ENCODE results near the gene ITPA.
"Not testable (repeated sequence)": the region's sequence is repeated elsewhere in the genome, so short reads cannot be mapped to it uniquely, and the experiment has no call there.

Gene ITPA

GRCh38 chr20:3203315-3204123 lies 5.8 kb upstream of the ITPA start:
- DNase-seq = peak; percentile 28

- DNase-seq = peak; percentile 91
These were observed 5.0 kb upstream of the ITPA start, which contains the start of gene DDRGK1 for GRCh38 chr20:3204124-3204794. Gene DDRGK1 (minus strand): TSS chr20:3204682. CDS start chr20:3204627, 55 bp downstream.

GRCh38 chr20:3208786-3209256 lies 477 bp upstream of the ITPA start:
- peak; percentile 15 for DNase-seq

GRCh38 chr20:3209946-3210317 lies 634 bp downstream of the ITPA start:
- no peak for DNase-seq

- DNase-seq = no peak
These were observed 1.0 kb downstream of the ITPA start for GRCh38 chr20:3210346-3210745.

- no peak for DNase-seq
These were observed 3.9 kb downstream of the ITPA start for GRCh38 chr20:3213226-3213625.

- not testable (repeated sequence) for DNase-seq
These were observed 6.1 kb downstream of the ITPA start for GRCh38 chr20:3215359-3215917.

GRCh38 chr20:3218307-3218988 lies 9.2 kb downstream of the ITPA start:
- peak; percentile 9 for DNase-seq

- no peak for DNase-seq
These were observed 12.3 kb downstream of the ITPA start for GRCh38 chr20:3221398-3222226.

- DNase-seq = no peak
These were observed 13.6 kb downstream of the ITPA start for GRCh38 chr20:3222635-3223600.

GRCh38 chr20:3223651-3223993 lies 14.3 kb downstream of the ITPA start:
- no peak for DNase-seq

GRCh38 chr20:3223994-3224680 lies 14.8 kb downstream of the ITPA start:
- no peak for DNase-seq

- DNase-seq = no peak
These were observed 15.6 kb downstream of the ITPA start for GRCh38 chr20:3224681-3225421.

- DNase-seq = no peak
These were observed 16.8 kb downstream of the ITPA start for GRCh38 chr20:3226093-3226492.

- no peak for DNase-seq
These were observed 17.6 kb downstream of the ITPA start for GRCh38 chr20:3226864-3227263.

- no peak for DNase-seq
These were observed 18.2 kb downstream of the ITPA start for GRCh38 chr20:3227506-3227905.

GRCh38 chr20:3227936-3228749 lies 18.8 kb downstream of the ITPA start:
- no peak for DNase-seq

- no peak for DNase-seq
These were observed 19.4 kb downstream of the ITPA start for GRCh38 chr20:3228750-3229032.

GRCh38 chr20:3229158-3229557 lies 19.9 kb downstream of the ITPA start:
- no peak for DNase-seq
